Erythroblast (primary cell): ENCODE measurements around the gene MBD5.

Experiments used
- DNase-seq, 2 experiments: peaks; one replicate each; lab custom pipeline; 2025; lab: John Stamatoyannopoulos, UW
- GATA1 ChIP-seq: IDR thresholded peaks from 2 replicates; pipeline ENCODE4 v1.6.1; 2011; ENCODE audit warnings: low read depth, mild to moderate bottlenecking, control low read depth, low read length, moderate library complexity
- POLR2A ChIP-seq: IDR thresholded peaks from 2 replicates; pipeline ENCODE4 v1.6.1; 2011; ENCODE audit warnings: mild to moderate bottlenecking, low read length

Gene MBD5

DNA sequence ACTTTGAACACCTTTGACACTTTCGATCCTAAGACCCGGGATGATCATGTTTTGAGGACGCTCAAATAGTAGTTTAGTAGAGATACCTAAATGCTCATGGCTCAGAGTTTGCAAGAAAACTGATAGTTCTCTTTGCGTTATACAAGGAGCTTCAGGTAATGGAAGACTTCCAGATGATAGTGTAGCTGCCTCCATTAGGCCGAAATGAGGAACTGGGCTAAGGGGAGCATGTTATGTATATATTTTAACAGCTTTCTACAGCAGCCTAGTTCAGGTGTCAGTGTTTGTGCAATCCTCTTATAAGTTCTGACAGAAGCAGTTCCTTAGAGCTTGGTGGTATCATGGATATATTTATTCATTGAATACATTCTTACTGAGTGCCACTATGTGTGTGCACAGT lies 496.9 kb downstream of the MBD5 start:
- TF ChIP-seq GATA1 (no peak), POLR2A (no peak)
- DNase-seq: no peak

DNA sequence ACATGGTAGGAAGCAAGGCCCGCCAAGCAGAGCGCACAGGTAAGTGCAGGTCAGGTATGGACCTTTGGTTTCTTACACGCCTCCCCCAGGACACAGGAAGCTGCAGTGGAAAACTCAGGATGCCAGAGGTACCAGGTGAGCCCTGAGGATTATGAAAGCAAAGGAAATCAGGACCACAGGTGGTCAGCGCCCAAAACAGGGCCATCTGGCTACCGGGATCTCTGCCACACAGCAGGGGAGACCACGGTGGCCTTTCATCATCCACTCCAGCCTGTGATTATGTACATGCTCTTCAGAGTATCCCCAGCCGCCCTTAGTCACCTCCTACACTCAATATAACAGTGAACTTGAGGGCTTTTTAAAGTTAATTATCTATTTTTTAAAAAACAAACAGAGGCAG lies 498.1 kb downstream of the MBD5 start:
- no peak for TF ChIP-seq POLR2A
- no peak for TF ChIP-seq GATA1
- DNase-seq: no peak

DNA sequence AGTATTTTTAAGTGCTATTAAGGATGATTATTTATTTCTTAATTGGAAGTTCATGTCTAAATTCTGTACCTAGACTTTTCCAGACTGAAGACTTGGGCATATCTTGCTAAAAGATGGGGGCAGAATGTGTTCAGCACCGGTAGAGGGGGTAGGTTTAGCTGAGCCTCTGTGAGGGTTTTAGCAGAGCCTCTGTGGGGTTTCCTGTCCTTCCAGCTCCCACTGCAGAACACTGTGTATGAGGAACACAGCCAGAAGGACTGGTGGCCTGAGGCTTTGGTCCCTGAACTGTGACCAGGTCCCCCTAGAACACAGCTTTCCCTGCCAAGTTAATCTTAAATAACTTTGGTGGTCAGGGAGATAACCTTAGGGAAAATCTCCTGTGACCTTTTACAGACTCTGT lies 500.3 kb downstream of the MBD5 start:
- TF ChIP-seq GATA1: no peak
- TF ChIP-seq POLR2A: no peak
- DNase-seq: no peak

DNA sequence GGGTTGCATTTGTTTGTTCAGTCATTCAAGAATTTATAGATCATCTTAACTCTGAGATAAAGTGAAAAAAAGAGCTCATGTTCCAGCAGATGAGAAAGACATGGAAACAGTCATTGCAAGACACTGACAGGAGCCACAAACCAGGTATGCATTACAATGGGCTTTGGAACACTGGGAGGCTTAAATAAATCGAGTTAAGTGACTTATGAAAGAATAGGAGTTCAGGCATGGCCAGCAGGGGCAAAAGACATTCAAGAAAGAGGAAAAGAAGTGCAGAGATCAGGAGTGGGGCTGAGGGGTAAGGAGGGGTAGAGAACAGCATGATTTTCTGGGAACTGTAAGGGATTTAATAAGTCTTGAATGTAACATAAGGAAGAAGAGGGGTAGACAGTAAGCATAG lies 502.4 kb downstream of the MBD5 start:
- TF ChIP-seq POLR2A (no peak), GATA1 (no peak)

DNA sequence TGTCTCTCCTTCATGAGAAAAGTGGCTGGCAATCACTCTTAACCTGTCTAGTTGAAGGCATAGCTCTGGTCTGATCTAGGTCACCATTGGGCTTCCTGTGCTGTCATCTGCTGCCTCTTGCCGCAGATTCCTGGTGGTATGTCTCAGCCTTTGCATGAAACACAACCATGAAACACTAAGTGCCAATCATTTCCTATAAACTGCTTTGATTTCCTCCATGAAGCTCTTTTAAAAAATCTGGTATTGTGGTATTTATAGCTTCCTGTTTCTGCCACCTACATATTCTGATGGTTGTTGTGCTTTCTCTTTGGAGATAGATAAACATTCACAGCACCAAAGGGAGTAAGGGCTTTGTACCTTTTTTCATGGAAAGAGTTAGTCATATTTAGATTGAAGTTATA lies 503.6 kb downstream of the MBD5 start:
- TF ChIP-seq POLR2A (no peak), GATA1 (no peak)
- DNase-seq: no peak

More for the DNA sequence above, 502.4 kb downstream of the MBD5 start:
- DNase-seq: no peak

DNA sequence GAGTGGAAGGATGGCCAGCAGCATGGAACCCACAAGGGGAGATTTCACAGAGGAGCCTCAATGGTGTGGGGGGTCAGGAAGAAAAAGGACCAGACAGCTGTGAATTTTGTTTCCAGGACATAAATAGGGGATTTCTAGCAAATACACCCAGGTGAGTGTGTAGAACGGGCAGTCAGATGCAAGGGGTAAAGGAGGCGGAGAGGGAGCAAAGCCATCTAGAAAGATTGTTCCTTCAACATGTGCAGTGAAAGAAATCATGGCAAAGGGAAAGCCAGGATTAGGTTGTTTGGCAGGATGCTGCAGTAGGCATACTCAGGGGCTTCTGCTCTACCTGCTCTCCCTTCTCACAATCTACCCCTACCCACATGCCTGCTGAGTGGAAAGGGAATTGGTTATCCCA lies 504.2 kb downstream of the MBD5 start:
- DNase-seq: no peak
- TF ChIP-seq POLR2A (no peak), GATA1 (no peak)

DNA sequence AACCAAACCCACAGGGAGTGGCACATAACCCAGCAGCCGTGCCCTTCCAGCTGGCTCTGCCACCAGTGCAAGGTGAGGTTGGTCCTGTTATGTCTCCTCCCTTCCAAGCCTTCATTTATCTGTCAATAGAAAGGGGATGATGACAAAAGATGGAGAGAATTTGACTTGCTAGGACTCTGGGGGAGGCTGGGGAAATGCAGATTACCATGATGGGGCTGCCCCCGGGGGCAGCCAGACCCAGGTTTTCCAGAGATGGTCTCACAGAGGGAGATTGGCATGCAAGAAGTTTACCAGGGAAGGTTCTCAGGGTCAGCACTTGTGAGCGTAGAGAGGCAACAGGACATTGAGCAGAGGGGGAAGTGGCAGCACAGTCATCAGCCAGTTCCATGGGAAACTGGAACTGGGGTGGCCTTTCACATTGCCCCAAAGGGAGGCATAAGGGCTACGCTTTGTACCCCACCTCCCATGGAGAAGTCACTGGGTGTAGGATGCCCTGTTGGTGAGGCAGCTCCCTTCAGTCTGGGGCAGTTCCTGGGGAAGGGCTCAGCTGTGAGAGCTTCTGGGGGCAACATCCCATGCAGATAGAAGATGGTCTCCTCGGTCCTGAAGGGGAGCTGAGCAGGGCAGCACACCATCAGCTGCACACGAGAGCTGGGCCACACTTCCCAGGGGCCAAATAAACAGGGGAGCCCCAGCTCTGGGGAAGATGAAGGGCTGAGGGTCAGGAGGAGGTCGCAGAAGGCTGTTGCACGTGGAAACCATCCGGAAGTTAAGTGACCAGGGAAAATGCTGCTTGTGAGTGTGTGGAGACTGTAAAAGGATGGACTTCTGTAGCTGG lies 505.8 kb downstream of the MBD5 start:
- TF ChIP-seq GATA1: no peak
- TF ChIP-seq POLR2A: no peak

DNA sequence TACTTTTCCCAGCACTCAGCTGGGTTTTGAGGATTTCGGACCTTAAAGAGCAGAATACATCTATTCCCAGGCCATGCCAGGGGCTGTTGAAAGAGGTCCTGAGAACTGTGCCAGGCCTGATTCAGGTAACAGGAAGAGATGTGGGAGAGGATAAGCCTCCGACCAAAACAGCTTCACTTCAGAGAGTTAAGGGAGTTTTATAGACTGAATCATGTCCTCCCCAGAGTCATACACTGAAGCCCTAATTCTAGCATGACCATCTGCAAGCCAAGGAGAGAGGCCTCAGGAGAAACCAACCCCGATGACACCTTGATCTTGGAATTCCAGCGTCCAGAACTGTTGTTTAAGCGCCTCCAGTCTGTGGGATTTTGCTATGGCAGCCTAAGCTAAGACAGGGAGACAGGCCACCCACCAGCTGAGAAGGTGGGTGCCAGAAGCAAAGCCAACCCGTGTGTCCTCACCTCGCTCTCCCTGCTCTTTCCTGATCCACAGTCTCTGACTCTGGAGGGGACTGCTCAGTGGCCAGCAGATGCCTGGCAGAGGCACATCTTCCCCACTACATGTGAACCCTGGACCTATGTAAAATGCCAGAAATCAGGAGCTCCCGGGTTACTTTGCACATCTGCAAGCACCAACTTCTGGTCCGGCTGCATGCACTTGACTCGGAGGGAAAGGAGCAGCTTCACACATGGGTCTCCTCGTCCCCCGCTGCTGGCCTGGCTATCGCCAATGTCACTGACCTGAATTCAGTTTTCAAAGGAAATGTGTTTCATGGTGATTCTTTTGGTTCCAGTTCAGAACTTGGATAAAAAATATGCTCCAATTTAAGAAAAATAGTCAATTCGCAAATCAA lies 506.8 kb downstream of the MBD5 start:
- TF ChIP-seq POLR2A (no peak), GATA1 (no peak)
- no peak for DNase-seq

More for the DNA sequence above, 505.8 kb downstream of the MBD5 start:
- DNase-seq: no peak

DNA sequence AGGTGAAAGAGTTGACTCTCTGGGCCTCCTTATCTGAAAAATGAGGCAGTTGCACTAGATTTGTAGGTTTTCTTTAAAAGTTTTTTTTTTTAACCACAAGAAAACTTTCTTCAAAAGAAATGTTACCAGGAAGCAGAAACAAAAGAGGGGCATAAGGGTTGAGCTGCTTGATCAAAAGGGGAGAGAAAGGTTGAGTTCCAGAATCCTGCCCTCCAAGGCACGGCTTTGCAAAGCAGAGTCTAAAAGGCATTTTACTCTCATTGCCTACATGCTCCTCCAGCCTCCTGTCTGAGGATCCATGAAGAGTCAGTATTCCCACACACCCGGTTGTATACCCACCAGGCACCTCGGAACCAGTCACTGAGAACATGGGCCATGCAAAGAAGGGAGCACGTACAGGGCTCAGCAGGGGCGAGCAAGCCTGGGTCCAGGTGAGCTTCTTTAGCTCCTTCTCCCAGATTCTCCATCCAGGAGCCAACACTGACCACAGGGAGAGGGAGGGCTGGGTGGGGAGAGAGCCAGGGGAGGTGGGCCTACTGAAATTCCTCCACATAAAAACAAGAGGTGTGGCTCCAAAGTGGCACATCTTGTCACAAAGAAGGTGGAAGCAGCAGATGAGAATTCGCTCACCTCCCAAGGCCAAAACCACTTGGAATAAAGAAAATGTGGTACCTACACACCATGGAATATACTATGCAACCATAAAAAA lies 507.6 kb downstream of the MBD5 start:
- TF ChIP-seq POLR2A (no peak), GATA1 (no peak)
- DNase-seq: no peak

DNA sequence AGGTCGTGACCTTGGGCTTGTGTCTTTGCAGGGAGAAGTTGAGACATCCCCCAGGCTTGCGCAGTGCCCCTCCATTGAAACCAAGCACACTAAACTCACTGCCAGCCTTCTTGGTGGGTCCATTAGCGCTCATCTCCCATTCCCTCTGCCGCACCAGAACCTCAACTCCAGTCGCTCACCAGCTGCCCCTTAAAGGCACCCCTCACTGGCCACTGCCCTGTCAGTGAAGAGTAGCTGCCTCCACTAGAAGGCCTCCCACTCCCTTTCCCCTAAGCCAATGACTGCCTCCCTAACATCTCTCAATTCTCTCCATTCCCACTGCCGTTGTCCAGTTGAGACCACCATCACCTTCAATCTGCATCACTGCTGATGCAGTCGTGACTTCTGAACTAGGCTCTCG lies 508.9 kb downstream of the MBD5 start:
- TF ChIP-seq GATA1: no peak
- TF ChIP-seq POLR2A: no peak
- DNase-seq: no peak

DNA sequence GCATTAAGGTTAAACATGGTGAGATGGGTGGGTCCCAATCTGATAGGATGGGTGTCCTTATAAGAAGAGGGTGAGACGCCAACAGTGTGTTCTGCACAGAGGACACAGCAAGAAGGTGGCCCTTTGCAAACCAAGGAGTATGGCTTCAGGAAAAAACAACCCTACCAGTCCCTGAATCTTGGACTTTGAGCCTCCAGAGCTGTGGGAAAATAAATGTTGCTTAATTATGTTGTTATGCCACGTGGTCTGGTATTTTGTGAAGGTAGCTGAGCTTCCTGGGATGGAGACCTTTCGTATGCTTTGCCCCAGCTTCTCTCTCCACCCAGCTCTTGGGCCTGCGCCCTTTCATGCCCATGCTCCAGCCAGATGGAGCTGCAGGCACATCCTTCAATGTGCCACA lies 509.5 kb downstream of the MBD5 start:
- no peak for DNase-seq
- no peak for TF ChIP-seq POLR2A
- TF ChIP-seq GATA1: no peak

DNA sequence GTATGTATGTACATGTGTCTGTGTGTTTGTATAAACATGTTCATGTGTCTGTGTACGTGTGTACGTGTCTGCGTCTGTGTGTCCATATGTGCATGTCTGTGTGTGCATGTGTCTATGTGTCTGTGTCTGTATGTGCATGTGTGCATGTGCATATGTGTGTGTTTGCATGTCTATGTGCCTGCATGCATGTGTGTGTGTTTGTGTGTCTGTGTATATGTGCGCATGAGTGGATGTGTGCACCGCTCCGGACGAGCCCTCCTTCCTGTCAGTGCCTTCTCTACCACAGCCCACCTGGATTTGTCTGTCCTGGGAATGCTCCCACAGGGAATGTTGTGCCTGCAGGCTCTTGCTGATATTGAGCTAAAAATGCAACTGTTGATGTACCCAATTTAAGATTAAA lies 510.3 kb downstream of the MBD5 start:
- no peak for DNase-seq
- no peak for TF ChIP-seq GATA1
- TF ChIP-seq POLR2A: no peak

DNA sequence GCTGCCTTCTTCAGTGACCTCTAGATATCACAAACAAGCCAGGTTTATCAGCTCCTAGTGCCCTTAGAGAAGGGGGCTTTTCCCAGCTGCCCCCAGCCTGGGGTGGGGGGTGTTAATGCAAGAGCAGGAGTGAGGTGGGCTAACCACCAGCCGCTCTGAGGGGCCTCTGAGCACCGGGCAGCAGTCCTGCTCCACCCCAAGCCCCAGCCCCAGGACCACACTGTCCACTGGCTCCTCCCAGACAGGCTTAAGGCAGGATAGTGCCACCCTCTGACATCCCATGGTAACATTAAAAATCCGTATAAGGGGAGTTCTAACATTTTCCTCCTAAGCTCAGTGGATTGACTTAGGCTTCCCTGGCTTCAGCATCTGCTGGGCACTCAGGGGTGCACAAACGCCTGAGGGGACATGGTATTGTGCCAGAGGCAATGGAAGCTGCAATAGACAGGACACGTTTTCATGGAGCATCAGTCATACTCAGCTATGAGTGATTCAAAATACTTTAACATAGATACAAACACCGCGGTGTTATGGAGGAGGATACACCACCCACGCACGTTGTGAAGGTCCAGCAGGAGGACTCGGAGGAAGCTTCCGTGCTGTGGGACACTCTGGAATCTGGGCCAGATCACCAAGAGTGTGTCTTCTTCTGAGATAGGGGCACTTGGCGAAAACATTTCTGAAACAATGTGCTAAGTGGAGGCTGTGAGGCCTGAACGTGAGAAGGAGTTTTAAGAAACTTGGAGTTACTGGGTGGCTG lies 511.0 kb downstream of the MBD5 start:
- TF ChIP-seq POLR2A: no peak
- no peak for TF ChIP-seq GATA1
- no peak for DNase-seq
